Measurements from ENCODE around the gene CDC5L.

The CDC5L gene

GRCh38 chr6:44410363-44410762, 22.9 kb downstream of the CDC5L start:
- no peak for DNase-seq
- intact Hi-C loops (cut with DNase I): no loop called here

- intact Hi-C loops (cut with DNase I): no loop called here
Measured at GRCh38 chr6:44411141-44411540, 23.6 kb downstream of the CDC5L start.

GRCh38 chr6:44415449-44415848, 27.9 kb downstream of the CDC5L start:
- intact Hi-C loops (cut with DNase I): no loop called here
- no peak for DNase-seq

More at GRCh38 chr6:44411141-44411540, 23.6 kb downstream of the CDC5L start:
- DNase-seq: no peak

GRCh38 chr6:44415873-44416502, 28.5 kb downstream of the CDC5L start:
- intact Hi-C loops (cut with DNase I): no loop called here
- no peak for DNase-seq

- DNase-seq: no peak
- intact Hi-C loops (cut with DNase I): no loop called here
Measured at GRCh38 chr6:44422531-44422930, 35.0 kb downstream of the CDC5L start.

- intact Hi-C loops (cut with DNase I): no loop called here
- DNase-seq: no peak
Measured at GRCh38 chr6:44423306-44423705, 35.8 kb downstream of the CDC5L start.

GRCh38 chr6:44425951-44426350, 38.4 kb downstream of the CDC5L start:
- DNase-seq: no peak
- intact Hi-C loops (cut with DNase I): no loop called here

GRCh38 chr6:44428682-44429081, 41.2 kb downstream of the CDC5L start:
- DNase-seq: no peak
- intact Hi-C loops (cut with DNase I): no loop called here

- intact Hi-C loops (cut with DNase I): loop anchor here (2.0 kb wide), 1 partner anchor 26 kb away; no protein-coding TSS in a partner anchor
- no peak for DNase-seq
Measured at GRCh38 chr6:44430326-44430725, 42.8 kb downstream of the CDC5L start.

GRCh38 chr6:44431118-44431725, 43.7 kb downstream of the CDC5L start:
- intact Hi-C loops (cut with DNase I): loop anchor here (2.0 kb wide), 1 partner anchor 26 kb away; no protein-coding TSS in a partner anchor
- DNase-seq: peak in 3 of 10 donors; percentile 25 to 41 (median 34)

- intact Hi-C loops (cut with DNase I): no loop called here
- DNase-seq: no peak
Measured at GRCh38 chr6:44432227-44432626, 44.7 kb downstream of the CDC5L start.

- no peak for DNase-seq
- intact Hi-C loops (cut with DNase I): no loop called here
Measured at GRCh38 chr6:44432726-44433125, 45.2 kb downstream of the CDC5L start.

- DNase-seq: no peak
- intact Hi-C loops (cut with DNase I): no loop called here
Measured at GRCh38 chr6:44435500-44435899, 48.0 kb downstream of the CDC5L start.

- intact Hi-C loops (cut with DNase I): no loop called here
- DNase-seq: no peak
Measured at GRCh38 chr6:44438827-44439226, 51.3 kb downstream of the CDC5L start.

GRCh38 chr6:44439270-44440045, 52.0 kb downstream of the CDC5L start:
- intact Hi-C loops (cut with DNase I): no loop called here
- no peak for DNase-seq

- DNase-seq: no peak
- intact Hi-C loops (cut with DNase I): no loop called here
Measured at GRCh38 chr6:44441091-44441855, 53.8 kb downstream of the CDC5L start.

GRCh38 chr6:44442236-44442635, 54.7 kb downstream of the CDC5L start:
- no peak for DNase-seq
- intact Hi-C loops (cut with DNase I): no loop called here

- DNase-seq: no peak
- intact Hi-C loops (cut with DNase I): no loop called here
Measured at GRCh38 chr6:44442833-44443444, 55.4 kb downstream of the CDC5L start.

- DNase-seq: no peak
- intact Hi-C loops (cut with DNase I): no loop called here
Measured at GRCh38 chr6:44444853-44445252, 57.3 kb downstream of the CDC5L start.

GRCh38 chr6:44446626-44447300, 59.3 kb downstream of the CDC5L start:
- intact Hi-C loops (cut with DNase I): no loop called here
- no peak for DNase-seq
